Fibroblast of skin of right biceps (primary cell): ENCODE results near the gene NHEJ1.
A peak's percentile ranks its signal among the peaks of the same experiment; 100 is the strongest.

ENCODE experiments used
- DNase-seq: peaks from one replicate; pipeline ENCODE4 v3.0.0-alpha.2; 2013

Gene NHEJ1

GRCh38 chr2:219182331-219183150, 21.9 kb upstream of the NHEJ1 start:
- no peak for DNase-seq

- no peak for DNase-seq
These were observed 20.9 kb upstream of the NHEJ1 start for GRCh38 chr2:219181531-219181930.

- DNase-seq, result no peak
These were observed 20.3 kb upstream of the NHEJ1 start for GRCh38 chr2:219180961-219181360.

GRCh38 chr2:219179601-219180465, 19.2 kb upstream of the NHEJ1 start:
- no peak for DNase-seq

- peak; percentile 15 for DNase-seq
These were observed 18.0 kb upstream of the NHEJ1 start for GRCh38 chr2:219178377-219179175.

GRCh38 chr2:219177552-219178376, 17.1 kb upstream of the NHEJ1 start, which contains the start of gene RETREG2:
RETREG2 (plus strand) TSS chr2:219178275; CDS start chr2:219178353, 78 bp downstream.
- DNase-seq, result peak; percentile 87

- peak; percentile 82 for DNase-seq
These were observed 16.4 kb upstream of the NHEJ1 start, which contains the start of gene CNPPD1 for GRCh38 chr2:219176818-219177551. CNPPD1 (minus strand) TSS chr2:219176925; CDS start chr2:219176828, 97 bp downstream.

- DNase-seq, result peak; percentile 29
These were observed 15.6 kb upstream of the NHEJ1 start for GRCh38 chr2:219175928-219176817.

GRCh38 chr2:219175486-219175885, 14.9 kb upstream of the NHEJ1 start:
- no peak for DNase-seq

GRCh38 chr2:219174801-219175200, 14.2 kb upstream of the NHEJ1 start:
- no peak for DNase-seq

- DNase-seq, result no peak
These were observed 13.5 kb upstream of the NHEJ1 start for GRCh38 chr2:219174146-219174545.

GRCh38 chr2:219173176-219173575, 12.6 kb upstream of the NHEJ1 start:
- no peak for DNase-seq

GRCh38 chr2:219172231-219173154, 11.9 kb upstream of the NHEJ1 start:
- DNase-seq, result no peak

GRCh38 chr2:219171231-219171651, 10.6 kb upstream of the NHEJ1 start:
- peak; percentile 72 for DNase-seq

GRCh38 chr2:219169930-219170654, 9.5 kb upstream of the NHEJ1 start, which contains the start of gene SLC23A3:
SLC23A3 (minus strand) TSS chr2:219170029; CDS start chr2:219169984, 45 bp downstream.
- no peak for DNase-seq

GRCh38 chr2:219168932-219169331, 8.3 kb upstream of the NHEJ1 start:
- no peak for DNase-seq

GRCh38 chr2:219168526-219168925, 7.9 kb upstream of the NHEJ1 start:
- DNase-seq, result no peak

GRCh38 chr2:219167997-219168396, 7.4 kb upstream of the NHEJ1 start:
- no peak for DNase-seq
